Measurements from ENCODE around the gene ZNF441.
"Not testable (repeated sequence)": the region's sequence is repeated elsewhere in the genome, so short reads cannot be mapped to it uniquely, and the experiment has no call there.

Gene ZNF441

GRCh38 chr19:11766597-11767591 is at the start of gene ZNF441:
Gene ZNF441 (plus strand): TSS chr19:11767000. CDS start chr19:11767194, 194 bp downstream.
- DNase-seq (ENCODE audit: low read depth) = peak; percentile 93

- DNase-seq (ENCODE audit: low read depth) = no peak
These were observed 45.1 kb upstream of the ZNF441 start for GRCh38 chr19:11721681-11722080.

GRCh38 chr19:11722414-11722813 is 44.4 kb upstream of the ZNF441 start:
- DNase-seq (ENCODE audit: low read depth) = no peak

- DNase-seq (ENCODE audit: low read depth) = no peak
These were observed 37.2 kb upstream of the ZNF441 start for GRCh38 chr19:11729586-11729985.

- DNase-seq (ENCODE audit: low read depth) = no peak
These were observed 31.4 kb upstream of the ZNF441 start for GRCh38 chr19:11735375-11735774.

GRCh38 chr19:11736696-11737095 is 30.1 kb upstream of the ZNF441 start:
- DNase-seq (ENCODE audit: low read depth) = peak; percentile 7

- DNase-seq (ENCODE audit: low read depth) = peak; percentile 10
These were observed 28.6 kb upstream of the ZNF441 start for GRCh38 chr19:11737964-11738745.

- DNase-seq (ENCODE audit: low read depth) = peak; percentile 98
These were observed 27.8 kb upstream of the ZNF441 start, which contains the start of gene ZNF823 for GRCh38 chr19:11738746-11739620. Gene ZNF823 (minus strand): TSS chr19:11738946. CDS start chr19:11738819, 127 bp downstream.

- no peak for DNase-seq (ENCODE audit: low read depth)
These were observed 20.9 kb upstream of the ZNF441 start for GRCh38 chr19:11745869-11746268.

- no peak for DNase-seq (ENCODE audit: low read depth)
These were observed 19.5 kb upstream of the ZNF441 start for GRCh38 chr19:11747277-11747676.

GRCh38 chr19:11749751-11750150 is 17.0 kb upstream of the ZNF441 start:
- no peak for DNase-seq (ENCODE audit: low read depth)

GRCh38 chr19:11752244-11752736 is 14.5 kb upstream of the ZNF441 start:
- no peak for DNase-seq (ENCODE audit: low read depth)

- DNase-seq (ENCODE audit: low read depth) = no peak
These were observed 12.1 kb upstream of the ZNF441 start for GRCh38 chr19:11754663-11755062.

GRCh38 chr19:11756965-11757364 is 9.8 kb upstream of the ZNF441 start:
- DNase-seq (ENCODE audit: low read depth) = no peak

GRCh38 chr19:11759805-11760204 is 7.0 kb upstream of the ZNF441 start:
- no peak for DNase-seq (ENCODE audit: low read depth)

GRCh38 chr19:11763117-11763516 is 3.7 kb upstream of the ZNF441 start:
- DNase-seq (ENCODE audit: low read depth) = no peak

- no peak for DNase-seq (ENCODE audit: low read depth)
These were observed 3.2 kb upstream of the ZNF441 start for GRCh38 chr19:11763611-11764010.

- DNase-seq (ENCODE audit: low read depth) = no peak
These were observed 883 bp downstream of the ZNF441 start for GRCh38 chr19:11767633-11768133.

- DNase-seq (ENCODE audit: low read depth) = no peak
These were observed 3.2 kb downstream of the ZNF441 start for GRCh38 chr19:11769995-11770394.

- not testable (repeated sequence) for DNase-seq (ENCODE audit: low read depth)
These were observed 4.7 kb downstream of the ZNF441 start for GRCh38 chr19:11771520-11771919.

- DNase-seq (ENCODE audit: low read depth) = not testable (repeated sequence)
These were observed 9.9 kb downstream of the ZNF441 start for GRCh38 chr19:11776669-11777068.

Measured in activated T-cell treated with anti-CD3 and anti-CD28 coated beads for 24 hours (primary cell).